ENCODE measurements around the gene SLC26A4. TPM values are rescaled to one million over a fixed set of nuclear protein-coding genes. Genes with fewer than 3 reads are reported as not detected.
A peak's percentile ranks its signal among the peaks of the same experiment; 100 is the strongest.

The SLC26A4 gene
- total and polyA plus RNA-seq, 2 donors (not counting 1 experiment from before 2014, with no cell fraction given) = 0.05 to 0.13 TPM

DNA sequence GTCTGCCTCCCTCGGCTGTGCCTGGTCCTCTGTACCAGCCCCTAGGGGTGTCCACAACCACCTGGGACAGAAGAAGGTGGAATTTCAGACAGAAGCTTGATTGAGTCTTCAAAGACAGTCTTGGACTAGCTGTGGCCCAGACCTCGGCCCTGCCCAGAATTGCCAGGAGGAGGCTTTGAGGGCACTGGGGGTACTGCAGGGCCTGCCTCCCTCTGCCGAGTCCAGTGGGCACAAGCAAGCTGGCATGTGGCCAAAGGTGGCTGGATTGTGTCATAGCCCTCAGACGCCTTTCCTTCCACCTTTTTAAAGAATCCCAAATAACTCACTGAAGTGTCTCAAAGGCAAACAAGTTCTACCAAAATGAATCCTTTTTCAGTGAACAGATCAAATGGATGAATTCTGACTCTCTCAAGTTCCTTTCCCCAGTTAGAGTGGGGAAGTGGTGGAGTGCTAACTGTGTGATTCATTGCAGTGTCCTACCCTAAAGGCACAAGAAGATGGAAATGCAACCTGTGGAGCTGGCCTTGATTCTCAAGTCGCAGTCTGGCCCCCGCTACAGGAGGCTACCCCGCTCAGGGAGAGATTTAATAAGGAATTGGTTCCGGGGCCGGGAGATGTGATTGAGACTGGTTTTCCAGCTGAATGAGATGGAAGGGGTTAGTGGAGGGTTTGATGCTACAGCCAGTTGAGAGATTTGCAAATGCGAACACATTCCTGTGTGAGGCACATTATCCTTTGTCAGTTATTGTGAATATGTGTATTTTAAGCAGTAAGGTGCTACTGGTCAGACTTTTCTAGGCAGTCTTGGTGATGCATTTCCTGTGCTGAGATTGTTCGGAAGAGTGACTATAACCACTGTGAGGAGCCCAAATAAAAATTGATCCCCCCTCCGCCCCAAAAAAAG, 28.8 kb upstream of the SLC26A4 start:
- POLR2A ChIA-PET = no interaction called here
- intact Hi-C loops (cut with micrococcal nuclease) = no loop called here
- H3K4me1 Mint-ChIP-seq = peaks cover 56% of the 10 kb centered on the region

DNA sequence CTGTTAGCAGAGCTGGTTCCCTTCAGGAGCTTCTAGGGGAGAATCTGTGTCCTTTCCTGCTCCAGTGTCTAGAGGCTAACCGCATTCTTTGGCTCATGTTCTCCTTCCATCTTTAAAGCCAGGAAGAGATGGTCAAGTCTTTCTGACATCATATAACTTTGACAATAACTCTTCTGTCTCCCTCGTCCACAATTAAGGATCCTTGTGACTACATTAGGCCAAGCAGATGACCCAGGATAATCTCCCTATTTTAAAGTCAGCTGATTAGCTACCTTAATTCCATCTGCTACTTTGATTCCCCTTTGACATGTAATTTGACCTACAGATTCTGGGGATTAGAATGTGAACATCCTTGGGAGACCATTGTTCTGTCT, 28.1 kb upstream of the SLC26A4 start:
- no CpG with 5 or more reads among the region's 2 CpGs for WGBS (ENCODE audit: insufficient coverage)
- intact Hi-C loops (cut with micrococcal nuclease) = no loop called here
- Mint-ChIP-seq H3K9me3 (ENCODE audit: insufficient read depth) (no peaks in the 10 kb centered on the region), H3K27me3 (no peaks in the 10 kb centered on the region), H3K4me1 (peaks cover 58% of the 10 kb centered on the region), H3K27ac (no peak overlapping the region), H3K4me3 (no peak overlapping the region)
- H3K36me3 ChIP-seq (replicated peaks in 1 of 2; ENCODE audit: control extremely low read depth in 1 of 2, control insufficient read depth in 1 of 2, extremely low read depth in 1 of 2, insufficient read depth in 2 of 2, low read length in 1 of 2) = no peaks in the 10 kb centered on the region
- no peak for ATAC-seq (ENCODE audit: low read depth)
- H3K9me3 ChIP-seq (ENCODE audit: control extremely low read depth in 1 of 3, control insufficient read depth in 2 of 3, insufficient read depth in 1 of 3, low read length in 2 of 3) = peaks cover 0 to 5% (median 3%) of the 10 kb centered on the region in 3 donors
- TF ChIP-seq EZH2 (IDR thresholded peaks at IDR 0.05; ENCODE audit: borderline replicate concordance, insufficient read depth, low read depth, low read length, poor library complexity, severe bottlenecking) = no peak
- TF ChIP-seq, protein P1, sequence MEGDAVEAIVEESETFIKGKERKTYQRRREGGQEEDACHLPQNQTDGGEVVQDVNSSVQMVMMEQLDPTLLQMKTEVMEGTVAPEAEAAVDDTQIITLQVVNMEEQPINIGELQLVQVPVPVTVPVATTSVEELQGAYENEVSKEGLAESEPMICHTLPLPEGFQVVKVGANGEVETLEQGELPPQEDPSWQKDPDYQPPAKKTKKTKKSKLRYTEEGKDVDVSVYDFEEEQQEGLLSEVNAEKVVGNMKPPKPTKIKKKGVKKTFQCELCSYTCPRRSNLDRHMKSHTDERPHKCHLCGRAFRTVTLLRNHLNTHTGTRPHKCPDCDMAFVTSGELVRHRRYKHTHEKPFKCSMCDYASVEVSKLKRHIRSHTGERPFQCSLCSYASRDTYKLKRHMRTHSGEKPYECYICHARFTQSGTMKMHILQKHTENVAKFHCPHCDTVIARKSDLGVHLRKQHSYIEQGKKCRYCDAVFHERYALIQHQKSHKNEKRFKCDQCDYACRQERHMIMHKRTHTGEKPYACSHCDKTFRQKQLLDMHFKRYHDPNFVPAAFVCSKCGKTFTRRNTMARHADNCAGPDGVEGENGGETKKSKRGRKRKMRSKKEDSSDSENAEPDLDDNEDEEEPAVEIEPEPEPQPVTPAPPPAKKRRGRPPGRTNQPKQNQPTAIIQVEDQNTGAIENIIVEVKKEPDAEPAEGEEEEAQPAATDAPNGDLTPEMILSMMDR (IDR thresholded peaks at IDR 0.05) = no peak
- no peaks in the 10 kb centered on the region for H4K20me1 ChIP-seq (ENCODE audit: control insufficient read depth, insufficient read depth, low read length, poor library complexity, severe bottlenecking)
- ChIA-PET CTCF (interaction anchor here (1.4 to 1.6 kb wide), 2 partner anchors 29 to 169 kb away, joined by 4 to 5 read pairs; no protein-coding TSS in a partner anchor), POLR2A (no interaction called here)
- H3K27ac ChIP-seq (ENCODE audit: low read length in 2 of 2) = no peak overlapping the region
- H3K79me2 ChIP-seq (ENCODE audit: control insufficient read depth, insufficient read depth, low read length) = no peaks in the 10 kb centered on the region
- no peak overlapping the region for H3K4me3 ChIP-seq (ENCODE audit: control extremely low read depth in 1 of 5, extremely low read depth in 1 of 5, insufficient read depth in 1 of 5, low read depth in 2 of 5, low read length in 4 of 5)
- no peak for DNase-seq
- H3K4me1 ChIP-seq (ENCODE audit: control insufficient read depth in 2 of 2, insufficient read depth in 2 of 2, low read length in 2 of 2) = peaks cover 48 to 56% of the 10 kb centered on the region in 2 donors
- no peak overlapping the region for H3K4me2 ChIP-seq (replicated peaks; ENCODE audit: low read depth, low read length, poor library complexity, severe bottlenecking)
- H3K27me3 ChIP-seq (replicated peaks in 1 of 4; ENCODE audit: control extremely low read depth in 1 of 4, control insufficient read depth in 3 of 4, insufficient read depth in 4 of 4, low read length in 3 of 4) = no peaks in the 10 kb centered on the region
- no peak overlapping the region for H2AFZ ChIP-seq (ENCODE audit: insufficient read depth, low read depth, low read length, poor library complexity, severe bottlenecking)
- H3K9ac ChIP-seq (ENCODE audit: low read length) = no peak overlapping the region

More for the DNA sequence above, 28.8 kb upstream of the SLC26A4 start:
- no peak overlapping the region for H3K27ac ChIP-seq (ENCODE audit: low read length in 2 of 2)
- H3K9ac ChIP-seq (ENCODE audit: low read length) = no peak overlapping the region
- Mint-ChIP-seq H3K27me3 (no peaks in the 10 kb centered on the region), H3K4me3 (no peak overlapping the region), H3K27ac (peak overlapping the region; percentile 57), H3K9me3 (ENCODE audit: insufficient read depth) (no peaks in the 10 kb centered on the region)
- no peaks in the 10 kb centered on the region for H3K79me2 ChIP-seq (ENCODE audit: control insufficient read depth, insufficient read depth, low read length)
- H2AFZ ChIP-seq (ENCODE audit: insufficient read depth, low read depth, low read length, poor library complexity, severe bottlenecking) = no peak overlapping the region
- no peak for ATAC-seq (ENCODE audit: low read depth)
- no peak for DNase-seq
- H3K4me1 ChIP-seq (ENCODE audit: control insufficient read depth in 2 of 2, insufficient read depth in 2 of 2, low read length in 2 of 2) = peaks cover 47 to 52% of the 10 kb centered on the region in 2 donors
- H3K27me3 ChIP-seq (replicated peaks in 1 of 4; ENCODE audit: control extremely low read depth in 1 of 4, control insufficient read depth in 3 of 4, insufficient read depth in 4 of 4, low read length in 3 of 4) = no peaks in the 10 kb centered on the region
- no peak overlapping the region for H3K4me3 ChIP-seq (ENCODE audit: control extremely low read depth in 1 of 5, extremely low read depth in 1 of 5, insufficient read depth in 1 of 5, low read depth in 2 of 5, low read length in 4 of 5)
- peaks cover 0 to 5% (median 0%) of the 10 kb centered on the region in 3 donors for H3K9me3 ChIP-seq (ENCODE audit: control extremely low read depth in 1 of 3, control insufficient read depth in 2 of 3, insufficient read depth in 1 of 3, low read length in 2 of 3)
- no peaks in the 10 kb centered on the region for H3K36me3 ChIP-seq (replicated peaks in 1 of 2; ENCODE audit: control extremely low read depth in 1 of 2, control insufficient read depth in 1 of 2, extremely low read depth in 1 of 2, insufficient read depth in 2 of 2, low read length in 1 of 2)
- H4K20me1 ChIP-seq (ENCODE audit: control insufficient read depth, insufficient read depth, low read length, poor library complexity, severe bottlenecking) = no peaks in the 10 kb centered on the region
- 97% methylated on average over 12 of the region's 12 CpGs for WGBS (ENCODE audit: insufficient coverage)
- TF ChIP-seq, protein P1 (IDR thresholded peaks at IDR 0.05) = no peak
- TF ChIP-seq EZH2 (IDR thresholded peaks at IDR 0.05; ENCODE audit: borderline replicate concordance, insufficient read depth, low read depth, low read length, poor library complexity, severe bottlenecking) = no peak
- CTCF ChIA-PET = interaction anchor here (1.3 to 1.6 kb wide), 2 partner anchors 9 to 169 kb away, joined by 3 to 4 read pairs; no protein-coding TSS in a partner anchor
- no peak overlapping the region for H3K4me2 ChIP-seq (replicated peaks; ENCODE audit: low read depth, low read length, poor library complexity, severe bottlenecking)
